WTC11 (cell line): ENCODE results near the gene NHS. TPM values are rescaled to one million over a fixed set of nuclear protein-coding genes. Genes with fewer than 3 reads are reported as not detected.

ENCODE experiments used
- ATAC-seq: fragments of 200-7000 bp; cut with Tn5 transposase; 2 replicates; pipeline ENCODE4 v1.10.0; 2021; ENCODE audit warnings: mild to moderate bottlenecking, moderate library complexity
- CTCF ChIA-PET: fragments of 300-600 bp; sonication (Branson Sonifier 250); formaldehyde crosslinking; loops from one replicate; lab custom pipeline; 2021; ENCODE audit warnings: antibody characterized with exemption; lab: Charles Lee
- POLR2A ChIA-PET: fragments of 350-600 bp; sonication (Branson Sonifier 250); formaldehyde crosslinking; loops from one replicate; lab custom pipeline; 2021; ENCODE audit warnings: antibody characterized with exemption; lab: Charles Lee
- DNase-seq: peaks from one replicate; pipeline ENCODE4 v3.0.0; 2021; ENCODE audit warnings: low spot score
- H3K27ac Mint-ChIP-seq: 2 replicates; pipeline ENCODE4 v1.8.0; 2021; ENCODE audit warnings: mixed read lengths
- H3K27me3 Mint-ChIP-seq: 2 replicates; pipeline ENCODE4 v1.8.0; 2021; ENCODE audit warnings: low read depth, mild to moderate bottlenecking, moderate library complexity, mixed read lengths
- H3K36me3 Mint-ChIP-seq: 2 replicates; pipeline ENCODE4 v1.8.0; 2021; ENCODE audit warnings: mixed read lengths
- H3K4me1 Mint-ChIP-seq: 2 replicates; pipeline ENCODE4 v1.8.0; 2022; ENCODE audit warnings: mixed read lengths
- H3K4me3 Mint-ChIP-seq: 2 replicates; pipeline ENCODE4 v1.8.0; 2021; ENCODE audit warnings: mild to moderate bottlenecking, moderate library complexity, mixed read lengths
- H3K9me3 Mint-ChIP-seq: 2 replicates; pipeline ENCODE4 v1.8.0; 2021; ENCODE audit warnings: mixed read lengths
- AR ChIP-seq: fragments of 250-450 bp; sonication (Bioruptor Pico); IDR thresholded peaks from 2 replicates; pipeline ENCODE4 v1.9.0; 2021; ENCODE audit warnings: mild to moderate bottlenecking
- ATF1 ChIP-seq: sonication (generic); formaldehyde crosslinking; IDR thresholded peaks from 2 replicates; pipeline ENCODE4 v1.8.1; 2023; ENCODE audit warnings: mild to moderate bottlenecking, moderate library complexity, missing genetic modification reagents
- E2F5 ChIP-seq: sonication (generic); formaldehyde crosslinking; IDR thresholded peaks from 2 replicates; pipeline ENCODE4 v1.8.1; 2022; ENCODE audit warnings: mild to moderate bottlenecking, moderate library complexity, missing genetic modification reagents
- MYBL2 ChIP-seq: sonication (generic); formaldehyde crosslinking; IDR thresholded peaks from 2 replicates; pipeline ENCODE4 v1.8.1; 2023; ENCODE audit warnings: mild to moderate bottlenecking, moderate library complexity, missing genetic modification reagents
- NFE2L1 ChIP-seq: sonication (generic); formaldehyde crosslinking; IDR thresholded peaks from 2 replicates; pipeline ENCODE4 v1.8.1; 2023; ENCODE audit warnings: missing genetic modification reagents
- NFYB ChIP-seq: sonication (generic); formaldehyde crosslinking; conservative IDR thresholded peaks from 2 replicates; pipeline ENCODE4 v1.8.0; 2022; ENCODE audit warnings: low read depth, missing genetic modification reagents
- PRRX2 ChIP-seq: fragments of 250-450 bp; sonication (Bioruptor Pico); IDR thresholded peaks from 2 replicates; pipeline ENCODE4 v1.8.0; 2021; ENCODE audit warnings: mild to moderate bottlenecking
- SMAD3 ChIP-seq: sonication (generic); formaldehyde crosslinking; IDR thresholded peaks from 2 replicates; pipeline ENCODE4 v1.8.0; 2022; ENCODE audit warnings: missing genetic modification reagents, mild to moderate bottlenecking, borderline replicate concordance
- TP53 ChIP-seq: sonication (generic); formaldehyde crosslinking; IDR thresholded peaks from 2 replicates; pipeline ENCODE4 v1.8.1; 2023; ENCODE audit warnings: mild to moderate bottlenecking, missing genetic modification reagents
- ZNF263 ChIP-seq: sonication (generic); formaldehyde crosslinking; IDR thresholded peaks from 2 replicates; pipeline ENCODE4 v1.8.1; 2022; ENCODE audit warnings: low read depth, mild to moderate bottlenecking, moderate library complexity, missing genetic modification reagents
- ZNF423 ChIP-seq: fragments of 250-450 bp; sonication (Bioruptor Pico); IDR thresholded peaks from 2 replicates; pipeline ENCODE4 v2.1.2; 2022; ENCODE audit warnings: mild to moderate bottlenecking, moderate library complexity
- ZNF425 ChIP-seq: fragments of 250-450 bp; sonication (Bioruptor Pico); conservative IDR thresholded peaks from 2 replicates; pipeline ENCODE4 v1.9.0; 2021; ENCODE audit warnings: mild to moderate bottlenecking
- total RNA-seq: library from RNA; stranded (reverse); gene quantifications from 3 replicates; pipeline ENCODE4 v1.2.3, GENCODE V29; 2021
- TF ChIP-seq, protein P1 (sequence below): sonication (generic); formaldehyde crosslinking; IDR thresholded peaks from 2 replicates; pipeline ENCODE4 v1.8.0; 2023; ENCODE audit warnings: mild to moderate bottlenecking, missing genetic modification reagents
- TF ChIP-seq, protein P2 (sequence below): sonication (generic); formaldehyde crosslinking; IDR thresholded peaks from 2 replicates; pipeline ENCODE4 v1.8.1; 2023; ENCODE audit warnings: mild to moderate bottlenecking, missing genetic modification reagents

NHS gene
- total RNA-seq, 1 experiment from 2014 or later = 5.8 TPM

DNA sequence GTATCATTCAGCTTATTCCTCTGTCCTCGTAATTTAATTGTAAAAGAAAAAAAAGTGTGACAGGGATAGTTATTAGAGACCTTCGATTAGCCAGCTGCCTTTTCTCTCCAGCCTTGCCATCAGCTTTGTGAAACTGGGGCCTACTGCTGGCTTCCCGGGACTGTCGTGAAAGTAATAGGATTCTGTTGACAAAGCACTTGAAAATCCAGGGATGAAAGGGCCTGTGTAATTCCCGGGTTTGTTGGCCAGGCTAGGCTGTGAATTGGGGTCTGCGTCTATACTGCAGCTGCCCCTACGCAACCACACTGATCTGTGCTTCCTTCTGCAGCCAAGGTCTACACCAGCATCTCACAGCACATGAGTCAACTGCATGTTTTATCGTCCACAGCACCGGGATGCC, 241.9 kb downstream of the NHS start (continued):
- TF ChIP-seq, protein P1, sequence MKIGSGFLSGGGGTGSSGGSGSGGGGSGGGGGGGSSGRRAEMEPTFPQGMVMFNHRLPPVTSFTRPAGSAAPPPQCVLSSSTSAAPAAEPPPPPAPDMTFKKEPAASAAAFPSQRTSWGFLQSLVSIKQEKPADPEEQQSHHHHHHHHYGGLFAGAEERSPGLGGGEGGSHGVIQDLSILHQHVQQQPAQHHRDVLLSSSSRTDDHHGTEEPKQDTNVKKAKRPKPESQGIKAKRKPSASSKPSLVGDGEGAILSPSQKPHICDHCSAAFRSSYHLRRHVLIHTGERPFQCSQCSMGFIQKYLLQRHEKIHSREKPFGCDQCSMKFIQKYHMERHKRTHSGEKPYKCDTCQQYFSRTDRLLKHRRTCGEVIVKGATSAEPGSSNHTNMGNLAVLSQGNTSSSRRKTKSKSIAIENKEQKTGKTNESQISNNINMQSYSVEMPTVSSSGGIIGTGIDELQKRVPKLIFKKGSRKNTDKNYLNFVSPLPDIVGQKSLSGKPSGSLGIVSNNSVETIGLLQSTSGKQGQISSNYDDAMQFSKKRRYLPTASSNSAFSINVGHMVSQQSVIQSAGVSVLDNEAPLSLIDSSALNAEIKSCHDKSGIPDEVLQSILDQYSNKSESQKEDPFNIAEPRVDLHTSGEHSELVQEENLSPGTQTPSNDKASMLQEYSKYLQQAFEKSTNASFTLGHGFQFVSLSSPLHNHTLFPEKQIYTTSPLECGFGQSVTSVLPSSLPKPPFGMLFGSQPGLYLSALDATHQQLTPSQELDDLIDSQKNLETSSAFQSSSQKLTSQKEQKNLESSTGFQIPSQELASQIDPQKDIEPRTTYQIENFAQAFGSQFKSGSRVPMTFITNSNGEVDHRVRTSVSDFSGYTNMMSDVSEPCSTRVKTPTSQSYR (CRISPR knock-in tag) = no peak
- TF ChIP-seq NFE2L1 (CRISPR knock-in tag) = no peak

DNA sequence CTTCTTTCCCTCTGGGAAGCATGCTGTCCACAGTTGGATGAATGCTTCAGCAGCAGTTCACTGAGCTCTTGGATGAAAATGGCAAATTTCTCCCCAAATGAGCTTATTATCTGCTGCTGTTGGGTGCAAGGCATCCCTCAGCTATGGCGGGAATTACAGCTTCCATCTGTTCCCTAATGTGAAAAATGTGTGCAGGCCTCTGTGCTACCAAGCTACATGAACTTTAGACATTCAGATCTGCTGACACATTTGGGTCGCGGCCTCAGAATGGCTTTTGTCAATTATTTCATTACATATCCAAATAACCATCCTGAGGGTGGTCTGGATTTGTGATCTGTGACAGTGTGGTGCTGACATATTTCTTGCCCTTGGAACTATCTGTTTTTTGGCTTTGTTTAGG, 242.8 kb downstream of the NHS start:
- no peak overlapping the region for H3K27ac Mint-ChIP-seq
- DNase-seq = no peak
- peaks cover 6% of the 10 kb centered on the region; the same call in 1 of the 2 replicates for H3K9me3 Mint-ChIP-seq
- no peak for ATAC-seq
- no peaks in the 10 kb centered on the region for H3K36me3 Mint-ChIP-seq
- TF ChIP-seq E2F5 = no peak
- no peak for TF ChIP-seq AR
- no peak for TF ChIP-seq ZNF263
- no peaks in the 10 kb centered on the region; the same call in 1 of the 2 replicates for H3K27me3 Mint-ChIP-seq
- ChIA-PET POLR2A (no interaction called here), CTCF (no interaction called here)
- no peak overlapping the region for H3K4me3 Mint-ChIP-seq
- H3K4me1 Mint-ChIP-seq = peaks cover 18% of the 10 kb centered on the region

DNA sequence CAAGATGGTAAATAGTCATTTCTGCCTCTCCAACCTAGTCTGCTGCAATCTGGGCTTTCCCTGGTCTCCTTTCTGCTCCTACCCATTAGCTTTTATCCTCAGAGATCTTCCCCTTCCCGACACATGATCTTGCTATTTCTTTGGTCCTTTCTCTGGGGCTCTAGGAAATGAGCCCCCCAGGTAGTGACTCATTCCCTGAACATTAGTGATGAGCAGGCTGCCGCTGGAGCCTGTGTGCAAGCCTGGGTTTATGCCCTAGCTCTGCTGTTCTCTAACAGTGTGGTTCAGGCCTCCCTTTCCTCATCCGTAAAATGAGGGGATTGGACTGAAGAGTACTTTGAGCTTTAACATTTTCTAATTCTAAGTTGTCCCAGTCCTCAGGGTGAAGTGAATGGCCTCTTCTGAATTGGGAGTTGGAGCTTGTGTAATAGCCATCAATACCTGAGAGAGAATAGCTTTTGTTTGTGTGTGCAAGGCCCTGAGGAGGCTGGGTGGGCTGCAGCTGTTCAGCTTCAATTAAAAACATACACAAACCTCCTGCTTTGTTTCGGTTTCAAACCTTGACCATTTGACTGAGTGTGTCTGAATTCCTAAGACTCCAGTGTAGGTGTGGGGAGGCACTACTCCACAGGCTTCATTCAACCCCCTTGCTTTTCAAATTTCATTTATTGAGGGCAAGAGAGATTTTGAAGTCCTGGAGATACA, 246.7 kb downstream of the NHS start:
- TF ChIP-seq ATF1 (CRISPR knock-in tag) (no peak), PRRX2 (CRISPR knock-in tag) (no peak), ZNF423 (CRISPR knock-in tag) (no peak)
- ChIA-PET CTCF (no interaction called here), POLR2A (no interaction called here)
- Mint-ChIP-seq H3K27me3 (no peaks in the 10 kb centered on the region; the same call in 1 of the 2 replicates), H3K4me3 (no peak overlapping the region), H3K4me1 (no peaks in the 10 kb centered on the region), H3K36me3 (no peaks in the 10 kb centered on the region), H3K9me3 (peaks cover 6% of the 10 kb centered on the region; the same call in 1 of the 2 replicates), H3K27ac (no peak overlapping the region)
- DNase-seq = no peak
- no peak for ATAC-seq

DNA sequence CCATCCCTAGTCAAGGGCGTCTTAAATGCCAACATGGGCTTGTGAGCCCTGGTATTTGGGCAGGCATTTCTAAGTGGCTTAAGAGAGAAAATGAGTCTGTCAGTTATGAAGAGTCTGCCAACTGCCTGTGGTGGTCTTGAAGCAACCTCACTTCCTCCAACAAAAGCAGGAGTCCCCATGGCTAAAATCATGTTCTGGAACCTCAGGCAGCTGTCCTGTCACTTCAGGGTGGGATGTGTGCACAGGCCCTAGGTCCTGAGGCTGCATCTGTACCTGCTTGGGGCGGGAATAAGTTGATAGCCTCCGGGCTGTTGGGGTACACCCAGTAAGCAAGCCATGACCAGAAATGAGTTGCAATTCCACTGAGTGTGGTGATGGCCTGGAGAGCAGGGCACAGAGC, 247.3 kb downstream of the NHS start:
- Mint-ChIP-seq H3K36me3 (no peaks in the 10 kb centered on the region), H3K4me1 (no peaks in the 10 kb centered on the region), H3K4me3 (no peak overlapping the region), H3K27ac (no peak overlapping the region), H3K9me3 (peaks cover 6% of the 10 kb centered on the region; the same call in 1 of the 2 replicates), H3K27me3 (no peaks in the 10 kb centered on the region; the same call in 1 of the 2 replicates)
- POLR2A ChIA-PET = no interaction called here
- CTCF ChIA-PET = no interaction called here
- ATAC-seq = no peak
- DNase-seq = no peak
- no peak for TF ChIP-seq ZNF423 (CRISPR knock-in tag)
- no peak for TF ChIP-seq AR
- TF ChIP-seq NFYB (CRISPR knock-in tag) = no peak
- TF ChIP-seq TP53 (CRISPR knock-in tag) = no peak
- no peak for TF ChIP-seq SMAD3 (CRISPR knock-in tag)
- no peak for TF ChIP-seq ZNF425 (CRISPR knock-in tag)
- no peak for TF ChIP-seq MYBL2
- TF ChIP-seq, protein P2, sequence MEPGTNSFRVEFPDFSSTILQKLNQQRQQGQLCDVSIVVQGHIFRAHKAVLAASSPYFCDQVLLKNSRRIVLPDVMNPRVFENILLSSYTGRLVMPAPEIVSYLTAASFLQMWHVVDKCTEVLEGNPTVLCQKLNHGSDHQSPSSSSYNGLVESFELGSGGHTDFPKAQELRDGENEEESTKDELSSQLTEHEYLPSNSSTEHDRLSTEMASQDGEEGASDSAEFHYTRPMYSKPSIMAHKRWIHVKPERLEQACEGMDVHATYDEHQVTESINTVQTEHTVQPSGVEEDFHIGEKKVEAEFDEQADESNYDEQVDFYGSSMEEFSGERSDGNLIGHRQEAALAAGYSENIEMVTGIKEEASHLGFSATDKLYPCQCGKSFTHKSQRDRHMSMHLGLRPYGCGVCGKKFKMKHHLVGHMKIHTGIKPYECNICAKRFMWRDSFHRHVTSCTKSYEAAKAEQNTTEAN (CRISPR knock-in tag) = no peak
